Measurements from ENCODE around the gene AFTPH.

The AFTPH gene

DNA sequence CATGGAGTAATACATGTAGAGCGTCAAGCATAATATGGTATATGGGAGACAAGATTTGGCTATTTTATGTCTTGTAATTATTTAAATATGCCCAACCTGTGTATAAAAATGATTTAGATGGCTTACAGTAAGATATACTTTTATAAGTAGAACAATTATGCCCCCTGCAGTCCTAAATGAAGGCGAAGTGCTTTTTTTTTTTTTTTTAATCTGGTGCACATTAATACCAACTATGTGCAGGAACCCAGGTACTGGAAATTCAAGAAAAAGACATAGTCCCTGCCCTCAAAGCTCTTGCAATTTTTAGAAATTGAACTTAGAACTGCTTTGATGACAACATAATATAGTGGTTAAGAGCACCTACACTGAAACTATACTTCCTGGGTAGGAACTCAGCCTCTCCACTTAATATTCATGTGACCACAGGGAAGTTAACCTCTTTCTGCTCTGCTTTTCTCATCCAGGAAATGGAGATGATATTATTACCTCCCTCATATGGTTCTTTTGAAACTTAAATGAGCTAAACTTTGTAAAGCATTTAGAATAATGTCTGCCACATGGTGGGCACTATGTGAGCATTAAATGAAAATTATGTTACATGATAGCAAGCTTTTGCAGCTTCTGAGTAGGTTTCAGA lies 38.1 kb downstream of the AFTPH start:
- ATAC-seq (replicated peaks) (peak; percentile 56), DNase-seq (peak; percentile 3 to 11 (median 4))
- peaks cover 11 to 23% of the 10 kb centered on the region in 2 donors for H3K4me1 Mint-ChIP-seq (ENCODE audit: low read depth in 2 of 2)
- H3K36me3 Mint-ChIP-seq (ENCODE audit: insufficient read depth) = no peaks in the 10 kb centered on the region
- H3K9me3 Mint-ChIP-seq = no peaks in the 10 kb centered on the region
- no peaks in the 10 kb centered on the region for H3K27me3 Mint-ChIP-seq
- no peak overlapping the region for H3K4me3 Mint-ChIP-seq
- H3K27ac Mint-ChIP-seq = no peak overlapping the region

DNA sequence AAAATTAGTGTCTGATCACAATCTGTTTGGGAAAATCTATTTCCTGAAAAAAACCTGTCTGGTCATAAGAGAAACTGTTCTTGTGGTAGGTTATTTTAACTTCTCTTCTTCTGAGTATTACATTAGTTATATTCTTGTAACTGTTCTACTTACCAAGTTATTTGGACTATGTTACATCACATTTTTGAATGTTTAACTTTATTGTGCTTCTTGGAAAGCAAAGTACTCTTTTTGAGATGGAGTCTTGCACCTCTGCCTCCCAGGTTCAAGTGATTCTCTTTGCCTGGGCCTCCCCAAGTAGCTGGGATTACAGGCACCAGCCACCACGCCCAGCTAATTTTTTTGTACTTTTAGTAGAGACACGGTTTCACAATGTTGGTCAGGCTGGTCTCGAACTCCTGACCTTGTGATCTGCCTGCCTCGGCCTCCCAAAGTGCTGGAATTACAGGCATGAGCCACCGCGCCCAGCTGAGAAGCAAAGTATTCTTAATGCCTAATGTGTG lies 39.4 kb downstream of the AFTPH start:
- no peak for ATAC-seq (replicated peaks)
- Mint-ChIP-seq H3K27me3 (no peaks in the 10 kb centered on the region), H3K36me3 (ENCODE audit: insufficient read depth) (peaks cover 1% of the 10 kb centered on the region), H3K27ac (no peak overlapping the region), H3K9me3 (no peaks in the 10 kb centered on the region), H3K4me3 (no peak overlapping the region), H3K4me1 (ENCODE audit: low read depth in 2 of 2) (peaks cover 11 to 23% of the 10 kb centered on the region in 2 donors)
- DNase-seq = no peak

DNA sequence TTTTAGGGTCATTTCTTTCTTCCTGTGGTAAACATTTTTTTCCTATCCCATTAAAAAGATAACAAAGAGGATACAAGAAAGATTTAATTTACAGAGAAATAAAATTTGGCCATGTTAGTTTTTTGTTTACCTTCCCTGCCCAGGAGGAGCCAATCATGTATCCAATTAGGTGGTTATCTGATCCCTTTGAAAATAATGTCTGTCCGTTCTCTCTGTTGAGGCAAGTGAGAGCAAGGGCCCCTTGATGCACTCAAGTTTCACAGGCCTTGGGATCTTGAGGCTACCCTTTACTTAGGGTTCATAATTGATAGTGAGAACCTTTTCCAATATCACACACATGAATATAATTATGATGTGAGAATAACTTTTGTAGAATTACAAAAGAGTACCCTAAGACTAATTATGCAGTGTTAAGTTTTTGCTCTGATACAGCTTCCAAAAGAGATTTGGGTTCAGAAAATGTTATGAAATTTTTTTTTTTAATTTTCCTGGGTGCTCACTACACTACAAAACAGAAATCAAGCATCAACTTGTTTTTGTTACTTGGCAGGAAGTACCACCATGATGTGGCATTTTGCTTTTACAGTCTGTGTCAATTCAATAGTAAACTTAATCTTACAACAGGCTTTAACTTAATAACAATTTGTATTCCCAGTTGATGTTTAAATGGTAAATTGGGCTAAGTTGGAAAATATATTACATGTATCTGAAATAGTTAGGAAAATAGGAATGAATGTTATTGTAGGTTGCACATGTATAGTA lies 42.0 kb downstream of the AFTPH start:
- Mint-ChIP-seq H3K27me3 (no peaks in the 10 kb centered on the region), H3K9me3 (no peaks in the 10 kb centered on the region), H3K4me1 (ENCODE audit: low read depth in 2 of 2) (peaks cover 11 to 19% of the 10 kb centered on the region in 2 donors), H3K4me3 (no peak overlapping the region), H3K27ac (peak overlapping the region in 1 of 2 donors; percentile 83), H3K36me3 (ENCODE audit: insufficient read depth) (peaks cover 16% of the 10 kb centered on the region)
- ATAC-seq (replicated peaks) (no peak), DNase-seq (no peak)

DNA sequence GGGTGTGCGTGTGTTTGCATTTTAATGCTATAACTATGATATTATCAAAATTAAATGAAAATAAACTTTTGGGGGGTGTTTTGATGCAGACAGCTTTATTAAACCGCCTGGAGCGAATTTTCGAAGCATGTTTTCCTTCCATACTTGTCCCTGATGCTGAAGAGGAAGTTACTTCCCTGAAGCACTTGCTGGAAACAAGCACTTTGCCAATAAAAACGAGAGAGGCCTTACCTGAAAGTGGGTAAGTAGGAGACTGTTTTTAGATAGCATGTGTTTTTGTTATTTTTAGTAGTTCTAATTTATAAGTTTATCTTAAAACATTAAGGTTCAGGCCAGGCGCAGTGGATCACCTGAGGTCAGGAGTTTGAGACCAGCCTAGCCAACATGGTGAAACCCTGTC lies 43.3 kb downstream of the AFTPH start:
- no peak for DNase-seq
- Mint-ChIP-seq H3K27me3 (no peaks in the 10 kb centered on the region), H3K36me3 (ENCODE audit: insufficient read depth) (peaks cover 28% of the 10 kb centered on the region), H3K4me3 (no peak overlapping the region), H3K4me1 (ENCODE audit: low read depth in 2 of 2) (peaks cover 11 to 19% of the 10 kb centered on the region in 2 donors), H3K27ac (no peak overlapping the region), H3K9me3 (no peaks in the 10 kb centered on the region)
- ATAC-seq (replicated peaks) = no peak

DNA sequence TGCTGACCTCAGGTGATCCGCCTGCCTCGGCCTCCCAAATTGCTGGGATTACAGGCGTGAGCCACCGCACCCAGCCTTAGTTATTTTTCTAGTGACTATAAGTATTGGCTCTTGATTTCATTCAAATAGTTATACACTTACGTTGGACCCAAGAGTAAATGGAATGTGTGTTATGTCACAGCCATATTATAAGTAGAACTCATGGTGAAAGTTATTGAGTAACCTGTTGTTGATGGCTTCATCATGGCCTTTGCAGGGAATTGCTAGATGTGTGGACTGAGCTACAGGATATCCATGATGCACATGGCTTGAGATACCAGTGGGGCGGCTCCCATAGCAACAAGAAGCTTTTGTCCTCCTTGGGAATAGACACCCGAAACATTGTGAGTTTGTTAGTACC lies 44.7 kb downstream of the AFTPH start:
- no peak overlapping the region for H3K4me3 Mint-ChIP-seq
- no peaks in the 10 kb centered on the region for H3K27me3 Mint-ChIP-seq
- DNase-seq (no peak), ATAC-seq (replicated peaks) (no peak)
- H3K9me3 Mint-ChIP-seq = no peaks in the 10 kb centered on the region
- peaks cover 11 to 19% of the 10 kb centered on the region in 2 donors for H3K4me1 Mint-ChIP-seq (ENCODE audit: low read depth in 2 of 2)
- peaks cover 41% of the 10 kb centered on the region for H3K36me3 Mint-ChIP-seq (ENCODE audit: insufficient read depth)
- H3K27ac Mint-ChIP-seq = no peak overlapping the region

DNA sequence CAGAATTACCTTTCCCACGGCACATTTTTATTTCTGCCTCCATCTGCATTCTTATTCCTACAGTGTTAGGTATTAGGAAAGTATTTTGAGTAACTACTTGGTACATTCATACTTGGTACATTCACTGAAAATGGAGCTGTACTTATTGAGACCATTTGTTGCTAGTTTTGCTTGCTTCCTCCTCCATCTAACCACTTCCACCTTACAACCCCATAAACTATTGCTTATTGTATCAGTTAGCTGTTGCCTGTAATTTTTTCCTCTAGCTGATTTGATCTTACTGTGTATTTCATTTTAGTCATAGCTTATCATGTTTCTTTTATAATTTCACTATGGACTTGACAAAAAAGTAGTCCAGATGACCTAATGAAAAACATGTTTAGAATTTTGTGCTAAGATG lies 50.7 kb downstream of the AFTPH start:
- Mint-ChIP-seq H3K27ac (peak overlapping the region in 1 of 2 donors; percentile 1), H3K4me1 (ENCODE audit: low read depth in 2 of 2) (peaks cover 0 to 8% of the 10 kb centered on the region in 2 donors), H3K27me3 (no peaks in the 10 kb centered on the region), H3K36me3 (ENCODE audit: insufficient read depth) (peaks cover 81% of the 10 kb centered on the region), H3K4me3 (no peak overlapping the region), H3K9me3 (no peaks in the 10 kb centered on the region)
- DNase-seq (no peak), ATAC-seq (replicated peaks) (no peak)

DNA sequence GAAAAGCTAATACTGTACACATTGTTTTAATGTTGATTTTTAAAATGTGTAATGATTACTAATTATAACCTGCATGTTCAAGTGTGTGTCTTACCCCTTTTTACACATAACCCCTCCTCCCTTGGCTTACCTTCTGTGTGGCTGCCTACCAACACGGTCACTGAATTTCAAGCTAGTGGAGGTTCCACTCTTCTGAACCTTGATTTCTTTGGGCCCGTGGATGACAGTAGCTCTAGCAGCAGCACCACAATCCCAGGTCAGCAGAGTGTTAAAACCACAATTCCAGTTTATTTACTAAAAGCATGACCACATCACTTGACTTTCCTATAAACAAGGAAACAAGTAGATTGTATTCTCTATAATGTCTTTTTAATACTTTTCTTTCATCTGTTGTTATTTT lies 56.9 kb downstream of the AFTPH start:
- ATAC-seq (replicated peaks) = no peak
- DNase-seq = no peak
- no peaks in the 10 kb centered on the region for H3K27me3 Mint-ChIP-seq
- no peak overlapping the region for H3K4me3 Mint-ChIP-seq
- peaks cover 0 to 1% of the 10 kb centered on the region in 2 donors for H3K4me1 Mint-ChIP-seq (ENCODE audit: low read depth in 2 of 2)
- H3K27ac Mint-ChIP-seq = peak overlapping the region; percentile 16 to 20
- no peaks in the 10 kb centered on the region for H3K9me3 Mint-ChIP-seq
- H3K36me3 Mint-ChIP-seq (ENCODE audit: insufficient read depth) = peaks cover 56% of the 10 kb centered on the region

DNA sequence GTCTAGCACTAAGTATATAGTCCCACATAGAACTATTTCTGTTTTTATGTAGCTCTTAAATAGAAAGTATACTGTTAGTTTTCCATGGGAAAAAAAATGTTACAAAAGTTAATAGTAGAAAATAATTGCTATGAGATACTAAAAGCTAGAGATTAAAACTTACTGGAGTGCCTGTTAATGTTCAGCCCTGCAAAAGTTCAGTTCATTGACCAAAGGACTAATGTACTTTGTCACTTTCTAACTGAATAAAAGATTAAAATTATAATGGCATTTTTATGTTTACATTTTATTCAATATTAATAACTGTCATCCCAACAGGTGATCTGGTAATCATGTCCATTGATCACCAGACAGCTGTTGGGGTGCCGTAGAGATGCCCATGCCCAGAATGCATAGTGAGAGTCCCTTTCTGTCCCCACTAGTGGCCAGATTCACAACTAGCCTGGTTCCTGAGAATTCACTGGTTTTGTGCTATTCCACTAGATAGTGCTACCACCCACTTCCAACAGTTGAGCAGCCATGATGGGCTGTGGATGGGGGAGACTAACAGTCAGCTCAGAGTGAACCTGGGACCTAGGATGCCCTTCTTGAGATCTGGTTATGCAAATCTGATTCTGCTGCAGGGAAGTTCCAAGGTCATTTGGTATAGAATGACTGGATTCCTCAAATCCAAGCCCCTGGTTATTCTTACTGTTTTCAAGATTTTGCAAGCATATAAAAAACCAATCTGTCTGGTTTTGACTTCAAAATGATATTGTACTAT lies 57.8 kb downstream of the AFTPH start:
- ATAC-seq (replicated peaks) (no peak), DNase-seq (no peak)
- Mint-ChIP-seq H3K4me3 (no peak overlapping the region), H3K27me3 (no peaks in the 10 kb centered on the region), H3K9me3 (no peaks in the 10 kb centered on the region), H3K27ac (no peak overlapping the region), H3K4me1 (ENCODE audit: low read depth in 2 of 2) (peaks cover 0 to 1% of the 10 kb centered on the region in 2 donors), H3K36me3 (ENCODE audit: insufficient read depth) (peaks cover 54% of the 10 kb centered on the region)

DNA sequence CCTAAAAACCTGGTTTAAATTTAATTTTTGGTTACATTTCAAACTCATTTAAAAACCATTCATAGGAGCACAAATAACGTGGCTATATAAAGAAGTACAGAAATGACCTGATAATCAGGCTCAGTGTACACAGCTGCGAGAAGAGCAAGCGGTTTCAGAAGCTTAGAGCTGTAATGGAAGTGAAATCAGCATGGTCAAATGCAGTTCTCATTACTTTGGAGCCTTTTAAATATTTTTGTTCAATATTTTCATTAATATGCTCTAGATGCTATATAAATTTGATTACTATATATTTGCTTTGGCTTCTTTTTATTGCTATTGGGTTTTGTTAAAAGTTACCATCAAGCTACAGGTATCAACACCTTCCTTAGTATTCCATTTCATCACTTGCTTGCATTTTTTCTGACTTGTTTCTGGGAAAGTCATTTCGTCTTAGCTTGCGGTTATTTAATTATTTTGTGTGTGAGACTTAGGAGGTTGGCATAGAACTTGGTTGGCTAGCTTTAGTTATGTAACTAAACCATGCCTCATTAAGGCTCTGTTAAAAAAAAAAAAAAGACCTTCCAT lies 58.7 kb downstream of the AFTPH start:
- ATAC-seq (replicated peaks) (no peak), DNase-seq (no peak)
- no peak overlapping the region for H3K4me3 Mint-ChIP-seq
- H3K9me3 Mint-ChIP-seq = no peaks in the 10 kb centered on the region
- H3K27ac Mint-ChIP-seq = no peak overlapping the region
- H3K27me3 Mint-ChIP-seq = no peaks in the 10 kb centered on the region
- H3K36me3 Mint-ChIP-seq (ENCODE audit: insufficient read depth) = peaks cover 53% of the 10 kb centered on the region
- peaks cover 1 to 2% of the 10 kb centered on the region in 2 donors for H3K4me1 Mint-ChIP-seq (ENCODE audit: low read depth in 2 of 2)

DNA sequence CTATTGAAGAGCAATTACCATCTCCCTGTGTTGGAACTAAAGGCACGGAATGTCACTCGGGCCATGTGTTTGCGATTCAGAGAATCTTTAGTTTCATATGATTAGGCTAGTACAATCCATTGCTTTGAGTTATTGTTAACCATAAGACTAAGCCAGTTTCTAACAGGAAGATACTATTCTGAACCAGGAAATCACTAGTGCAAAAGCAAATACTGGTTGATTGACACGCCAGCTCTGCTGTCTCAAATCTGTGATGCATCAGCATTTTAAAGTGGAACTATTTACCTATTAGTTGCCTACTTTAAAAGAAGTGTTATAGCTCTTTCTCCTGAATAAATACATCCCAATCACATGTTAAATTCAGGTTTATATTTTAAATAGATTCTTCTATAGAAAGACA lies 61.9 kb downstream of the AFTPH start:
- Mint-ChIP-seq H3K4me1 (ENCODE audit: low read depth in 2 of 2) (peaks cover 0 to 5% of the 10 kb centered on the region in 2 donors), H3K27me3 (no peaks in the 10 kb centered on the region), H3K4me3 (no peak overlapping the region), H3K9me3 (no peaks in the 10 kb centered on the region), H3K27ac (peak overlapping the region in 1 of 2 donors; percentile 62), H3K36me3 (ENCODE audit: insufficient read depth) (peaks cover 45% of the 10 kb centered on the region)
- ATAC-seq (replicated peaks) = no peak
- no peak for DNase-seq

DNA sequence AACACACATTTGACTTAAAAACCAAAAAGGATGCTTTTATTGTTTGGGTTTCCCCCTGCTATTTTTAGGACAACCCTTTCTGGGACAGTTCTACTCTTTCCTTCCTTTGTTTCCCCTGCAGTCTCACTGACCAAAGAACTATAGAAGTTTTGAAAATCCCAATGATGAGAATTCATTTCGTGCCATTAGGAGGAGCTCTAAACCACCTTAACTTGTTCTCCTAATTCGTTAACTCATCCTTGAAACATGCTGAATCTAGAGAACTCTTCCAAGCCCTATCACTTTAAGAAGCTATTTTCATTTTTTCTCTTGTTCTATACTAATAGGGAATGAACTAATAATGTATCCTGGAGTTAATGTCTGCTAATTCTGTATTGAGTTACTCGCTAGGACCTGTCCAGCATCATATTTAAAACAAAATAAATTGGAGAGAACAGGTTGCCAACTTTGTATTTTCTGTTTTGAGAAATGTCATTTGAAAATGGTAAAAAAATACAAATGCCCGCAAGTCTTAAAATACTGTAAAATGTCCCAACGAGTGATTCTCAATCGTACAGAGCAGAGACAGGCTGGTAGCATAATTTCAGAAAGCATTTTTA lies 62.9 kb downstream of the AFTPH start:
- no peak overlapping the region for H3K27ac Mint-ChIP-seq
- H3K9me3 Mint-ChIP-seq = no peaks in the 10 kb centered on the region
- peaks cover 0 to 5% of the 10 kb centered on the region in 2 donors for H3K4me1 Mint-ChIP-seq (ENCODE audit: low read depth in 2 of 2)
- H3K36me3 Mint-ChIP-seq (ENCODE audit: insufficient read depth) = peaks cover 50% of the 10 kb centered on the region
- ATAC-seq (replicated peaks) (peak; percentile 57), DNase-seq (no peak)
- no peaks in the 10 kb centered on the region for H3K27me3 Mint-ChIP-seq
- no peak overlapping the region for H3K4me3 Mint-ChIP-seq

DNA sequence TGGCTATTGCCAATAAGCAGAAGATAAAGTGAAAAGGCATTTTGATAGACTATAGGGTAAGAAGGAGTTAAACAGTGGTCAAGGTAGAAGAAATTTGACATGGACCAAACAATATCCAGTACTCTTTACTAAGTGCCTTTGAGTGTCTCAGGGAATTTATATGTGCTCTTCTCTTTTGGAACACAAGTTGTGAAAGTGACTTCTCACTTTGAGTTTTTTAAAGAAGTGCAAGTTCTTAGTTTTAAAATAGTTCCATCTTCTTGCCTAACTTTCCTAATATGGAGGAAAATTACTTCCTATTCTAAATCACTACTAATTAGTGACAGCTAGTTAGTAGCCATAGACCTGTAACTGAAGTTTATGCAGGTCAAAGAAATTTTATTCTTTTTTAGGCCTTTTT lies 63.4 kb downstream of the AFTPH start:
- H3K4me3 Mint-ChIP-seq = no peak overlapping the region
- no peak for DNase-seq
- H3K4me1 Mint-ChIP-seq (ENCODE audit: low read depth in 2 of 2) = peaks cover 0 to 5% of the 10 kb centered on the region in 2 donors
- H3K27me3 Mint-ChIP-seq = no peaks in the 10 kb centered on the region
- peaks cover 56% of the 10 kb centered on the region for H3K36me3 Mint-ChIP-seq (ENCODE audit: insufficient read depth)
- H3K9me3 Mint-ChIP-seq = no peaks in the 10 kb centered on the region
- H3K27ac Mint-ChIP-seq = no peak overlapping the region
- no peak for ATAC-seq (replicated peaks)

DNA sequence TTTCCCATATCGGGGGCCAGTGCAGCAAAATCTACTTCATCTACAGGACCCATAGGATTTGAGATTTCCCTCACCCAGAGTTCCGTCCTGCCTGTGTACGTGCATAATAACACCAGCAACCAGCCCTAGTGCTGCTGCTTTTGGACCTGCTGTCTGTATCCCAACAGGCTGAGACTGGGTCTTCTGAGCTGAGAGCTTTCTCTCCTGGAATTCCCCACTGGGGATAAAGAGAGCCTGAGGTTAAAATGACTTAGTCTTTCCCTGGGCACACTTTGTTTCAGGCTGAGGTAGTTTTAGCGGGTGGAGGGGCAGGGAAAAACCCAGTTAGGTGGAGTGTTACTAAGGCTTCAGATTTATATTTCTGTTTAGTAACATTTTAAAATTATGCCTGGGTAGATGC lies 67.1 kb downstream of the AFTPH start:
- DNase-seq (no peak), ATAC-seq (replicated peaks) (no peak)
- Mint-ChIP-seq H3K9me3 (no peaks in the 10 kb centered on the region), H3K27ac (no peak overlapping the region), H3K27me3 (no peaks in the 10 kb centered on the region), H3K4me3 (no peak overlapping the region), H3K4me1 (ENCODE audit: low read depth in 2 of 2) (peaks cover 0 to 5% of the 10 kb centered on the region in 2 donors), H3K36me3 (ENCODE audit: insufficient read depth) (peaks cover 58% of the 10 kb centered on the region)
